AG08396 (cell line): ENCODE results near the gene HPCAL1.
A peak's percentile ranks its signal among the peaks of the same experiment; 100 is the strongest.

Experiments
- DNase-seq: peaks from one replicate; pipeline ENCODE4 v3.0.0; 2012; ENCODE audit warnings: low spot score, mixed read lengths

The HPCAL1 gene

GRCh38 chr2:10269711-10270610 is 32.7 kb upstream of the HPCAL1 start:
- DNase-seq = no peak

DNA sequence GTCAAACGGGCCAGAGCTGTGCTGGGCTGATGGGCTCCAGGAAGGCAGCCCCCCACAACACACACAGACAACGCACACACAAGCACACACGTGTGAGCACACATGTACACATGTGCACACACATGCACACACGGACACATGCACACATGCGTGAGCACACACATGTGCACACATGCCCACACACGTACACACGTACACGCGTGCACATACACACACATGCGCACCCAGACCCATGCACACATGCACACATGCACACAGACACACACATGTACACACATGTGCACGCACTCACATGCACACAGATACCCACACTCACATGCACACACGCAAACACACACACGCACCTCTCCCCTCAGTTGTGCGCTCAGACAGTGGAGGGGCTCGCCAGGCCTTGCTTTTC is 31.2 kb upstream of the HPCAL1 start:
- DNase-seq = no peak

GRCh38 chr2:10271946-10272345 is 30.8 kb upstream of the HPCAL1 start:
- DNase-seq = no peak

- no peak for DNase-seq
Observed at GRCh38 chr2:10272464-10272863, 30.2 kb upstream of the HPCAL1 start.

DNA sequence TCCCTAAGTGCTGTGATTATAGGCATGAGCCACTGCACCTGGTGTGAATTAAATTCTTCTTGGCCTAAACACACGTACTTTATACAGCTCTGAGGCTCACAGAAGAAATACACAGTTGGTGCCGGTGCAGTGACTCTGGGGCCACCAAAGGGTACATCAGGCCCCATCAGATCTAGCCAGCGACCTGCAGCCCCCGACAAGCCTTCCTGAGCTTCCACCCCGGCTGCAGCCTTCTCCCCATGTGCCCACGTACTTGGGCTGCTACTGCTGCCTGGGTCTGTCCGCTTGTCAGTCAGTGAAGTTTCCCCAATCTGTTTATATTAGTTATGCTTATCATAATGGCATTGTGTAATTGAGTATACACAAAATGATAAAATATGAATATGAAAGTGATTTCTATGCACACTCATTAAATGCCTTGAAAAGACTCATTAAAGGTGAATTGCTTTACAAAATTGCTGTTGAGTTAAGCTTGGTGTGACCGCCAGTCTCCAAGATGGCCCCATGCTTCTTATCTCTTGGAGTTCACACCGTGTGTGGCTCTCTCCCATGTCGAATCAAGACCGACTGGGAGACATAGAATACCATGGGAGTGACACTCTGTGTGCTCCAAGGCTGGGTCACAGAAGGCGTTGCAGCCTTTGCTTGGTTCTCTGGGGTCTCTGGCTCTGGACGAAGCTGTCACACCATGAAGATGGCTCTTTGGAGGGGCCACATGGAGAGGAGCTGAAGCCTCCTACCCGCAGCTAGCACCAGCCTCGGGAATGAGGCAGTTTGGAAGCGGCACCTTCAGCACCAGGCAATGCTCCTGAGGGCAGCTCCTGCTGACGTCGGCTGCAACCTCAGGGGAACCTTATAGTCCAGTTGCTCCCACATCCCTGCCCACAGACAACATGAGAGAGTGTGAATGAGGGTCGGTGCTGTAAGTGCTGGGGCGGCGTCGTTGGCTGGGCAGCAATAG is 29.2 kb upstream of the HPCAL1 start:
- DNase-seq = no peak

- DNase-seq = no peak
Observed at GRCh38 chr2:10274376-10274775, 28.3 kb upstream of the HPCAL1 start.

DNA sequence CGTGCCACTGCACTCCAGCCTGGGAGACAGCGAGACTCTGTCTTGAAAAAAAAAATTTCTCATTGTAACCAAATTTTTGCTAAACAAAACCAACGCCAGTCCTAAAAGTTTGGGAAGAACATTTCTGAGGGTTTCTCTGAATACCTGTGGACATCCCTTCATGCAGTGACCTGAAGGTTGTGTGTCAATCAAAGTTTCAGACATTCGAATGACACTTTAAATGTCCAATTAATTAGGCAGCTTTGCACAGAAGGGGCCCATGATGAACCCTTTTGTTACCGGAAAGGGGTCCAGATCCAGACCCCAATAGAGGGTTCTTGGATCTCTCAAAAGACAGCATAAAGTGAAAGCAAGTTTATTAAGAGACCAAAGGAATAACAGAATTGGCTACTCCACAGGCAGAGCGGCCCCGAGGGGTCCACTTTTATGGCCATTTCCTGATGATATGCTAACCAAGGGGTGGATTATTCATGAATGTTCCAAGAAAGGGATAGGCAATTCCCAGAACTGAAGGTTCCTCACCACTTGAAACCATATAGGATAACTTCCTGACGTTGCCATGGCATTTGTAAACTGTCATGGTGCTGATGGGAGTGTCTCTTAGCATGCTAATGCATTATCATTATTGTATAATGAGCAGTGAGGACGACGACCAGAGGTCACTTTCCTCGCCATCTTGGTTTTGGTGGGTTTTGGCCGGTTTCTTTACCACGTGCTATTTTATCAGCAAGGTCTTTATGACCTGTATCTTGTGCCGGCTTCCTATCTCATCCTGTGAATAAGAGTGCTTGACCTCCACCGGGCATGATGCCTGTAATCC is 27.5 kb upstream of the HPCAL1 start:
- DNase-seq = no peak

GRCh38 chr2:10276481-10277292 is 26.0 kb upstream of the HPCAL1 start:
- no peak for DNase-seq

DNA sequence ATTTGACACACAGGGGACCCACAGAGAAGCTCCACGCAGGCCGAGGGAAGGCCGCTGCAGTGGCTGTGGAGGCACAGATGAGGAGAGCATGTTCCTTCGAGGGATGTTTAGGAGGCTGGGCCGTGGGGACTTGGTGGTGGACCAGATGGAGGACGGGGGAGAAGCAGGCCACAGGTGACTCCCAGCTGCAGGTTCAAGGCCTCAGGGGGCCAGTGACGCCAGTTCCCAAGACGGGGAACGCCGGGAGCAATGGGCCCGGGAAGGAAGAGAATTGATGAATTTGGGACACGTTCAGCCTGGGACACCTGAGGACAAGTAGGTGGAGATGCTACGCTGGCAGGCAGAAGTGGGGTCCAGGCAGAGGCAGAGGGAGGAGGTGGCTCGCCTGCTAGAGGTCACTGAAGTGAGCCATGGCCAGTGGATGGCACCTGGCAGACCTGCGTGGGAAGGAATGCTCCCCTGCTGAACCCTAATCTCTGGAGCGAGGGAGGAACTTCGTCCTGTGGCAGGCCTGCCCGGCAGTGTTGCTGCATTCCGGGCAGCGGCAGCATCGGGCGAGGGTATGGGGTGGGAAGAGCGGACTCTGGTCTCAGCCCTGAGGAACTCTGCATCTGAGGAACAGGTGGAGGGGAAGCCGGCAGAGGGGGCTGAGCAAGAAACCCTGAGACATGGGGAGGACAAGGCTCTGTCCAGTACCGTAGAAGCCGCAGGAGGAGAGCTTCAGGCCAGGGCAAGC is 25.2 kb upstream of the HPCAL1 start:
- no peak for DNase-seq

GRCh38 chr2:10278029-10278762 is 24.5 kb upstream of the HPCAL1 start:
- DNase-seq = peak; percentile 61

DNA sequence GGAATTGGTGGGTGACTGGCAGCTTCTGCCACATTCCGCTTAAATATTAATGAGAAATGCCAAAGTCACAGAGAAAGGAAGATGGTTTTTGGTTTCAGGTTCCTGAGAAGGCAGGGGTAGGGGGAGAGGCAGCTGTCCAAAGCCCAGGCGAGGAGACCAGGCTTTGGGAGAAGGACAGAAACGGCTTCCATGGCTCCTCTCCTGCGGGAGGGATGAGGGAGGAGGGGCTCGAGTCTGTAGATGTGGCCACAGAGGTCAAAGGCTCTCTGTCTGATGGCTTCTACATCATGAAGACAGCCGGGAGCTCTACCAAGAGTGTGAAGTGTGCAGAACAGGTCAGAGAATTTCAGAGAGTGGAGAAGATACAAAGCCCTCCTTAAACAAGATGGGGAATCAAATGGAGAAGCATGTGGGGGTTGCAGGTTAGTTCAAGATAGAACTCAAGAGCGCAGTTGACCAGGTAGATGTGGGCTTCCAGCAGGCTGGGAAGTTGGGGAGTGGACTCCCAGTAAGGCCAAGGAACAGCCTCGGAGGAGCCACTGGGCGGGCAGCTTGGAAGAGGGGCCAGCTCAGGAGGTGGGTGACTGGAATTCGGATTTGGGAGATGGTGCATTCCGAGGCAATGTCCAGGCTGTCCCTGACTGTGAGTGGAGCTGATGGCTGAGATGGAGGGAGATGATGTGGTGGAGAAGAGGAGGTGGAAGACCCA is 23.8 kb upstream of the HPCAL1 start:
- DNase-seq = no peak

- DNase-seq = no peak
Observed at GRCh38 chr2:10279472-10279870, 23.2 kb upstream of the HPCAL1 start.

DNA sequence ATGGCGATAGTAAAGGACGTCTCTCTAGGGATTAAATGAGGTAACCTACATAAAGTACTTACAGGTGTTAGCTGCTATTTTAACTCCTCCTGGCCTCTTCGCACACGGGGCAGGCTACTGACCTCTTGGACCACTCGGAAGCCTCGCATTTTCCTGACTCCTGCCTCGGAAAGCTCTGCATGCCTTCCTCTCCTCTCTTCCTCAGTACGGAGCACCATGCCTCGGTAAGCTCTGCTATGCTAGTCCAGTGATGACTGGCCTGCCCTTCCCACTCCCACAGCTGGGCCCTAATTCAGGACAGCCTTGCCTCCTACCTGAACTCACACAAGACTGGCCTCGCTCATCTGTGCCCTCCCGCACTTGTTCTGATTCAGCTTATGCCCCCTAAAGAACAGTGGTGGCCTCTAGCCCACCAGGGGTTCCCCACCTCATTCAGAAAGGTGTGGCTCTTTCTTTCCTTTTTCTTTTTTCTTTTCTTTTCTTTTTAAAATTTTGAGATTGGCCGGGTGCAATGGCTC is 22.7 kb upstream of the HPCAL1 start:
- no peak for DNase-seq

GRCh38 chr2:10281891-10282290 is 20.8 kb upstream of the HPCAL1 start:
- DNase-seq = no peak

DNA sequence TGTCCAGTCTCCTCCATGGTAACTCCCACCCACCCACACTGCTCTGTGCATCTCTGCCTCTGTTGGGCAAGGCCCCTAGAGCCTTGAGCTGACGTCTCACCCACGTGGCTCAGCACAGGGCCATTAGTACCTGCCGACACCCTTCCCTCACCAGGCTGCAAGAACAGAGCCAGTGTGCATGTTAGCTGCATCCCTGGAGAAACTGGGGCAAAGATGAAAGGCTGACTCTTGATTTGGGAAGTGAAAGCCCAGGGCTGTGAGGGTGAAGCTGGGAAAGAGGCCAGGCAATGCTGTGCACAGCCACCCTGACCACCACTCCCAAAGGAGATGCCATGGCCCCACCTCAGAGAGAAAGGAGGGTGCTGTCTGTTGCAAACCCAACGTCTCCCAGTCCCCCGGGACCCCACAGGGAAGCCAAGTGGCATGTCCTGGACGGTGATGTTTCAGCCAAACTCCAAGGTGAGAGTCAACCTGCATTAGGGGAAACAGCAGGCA is 20.0 kb upstream of the HPCAL1 start:
- no peak for DNase-seq

- peak; percentile 92 for DNase-seq
Observed at GRCh38 chr2:10283106-10284062, 19.3 kb upstream of the HPCAL1 start.

DNA sequence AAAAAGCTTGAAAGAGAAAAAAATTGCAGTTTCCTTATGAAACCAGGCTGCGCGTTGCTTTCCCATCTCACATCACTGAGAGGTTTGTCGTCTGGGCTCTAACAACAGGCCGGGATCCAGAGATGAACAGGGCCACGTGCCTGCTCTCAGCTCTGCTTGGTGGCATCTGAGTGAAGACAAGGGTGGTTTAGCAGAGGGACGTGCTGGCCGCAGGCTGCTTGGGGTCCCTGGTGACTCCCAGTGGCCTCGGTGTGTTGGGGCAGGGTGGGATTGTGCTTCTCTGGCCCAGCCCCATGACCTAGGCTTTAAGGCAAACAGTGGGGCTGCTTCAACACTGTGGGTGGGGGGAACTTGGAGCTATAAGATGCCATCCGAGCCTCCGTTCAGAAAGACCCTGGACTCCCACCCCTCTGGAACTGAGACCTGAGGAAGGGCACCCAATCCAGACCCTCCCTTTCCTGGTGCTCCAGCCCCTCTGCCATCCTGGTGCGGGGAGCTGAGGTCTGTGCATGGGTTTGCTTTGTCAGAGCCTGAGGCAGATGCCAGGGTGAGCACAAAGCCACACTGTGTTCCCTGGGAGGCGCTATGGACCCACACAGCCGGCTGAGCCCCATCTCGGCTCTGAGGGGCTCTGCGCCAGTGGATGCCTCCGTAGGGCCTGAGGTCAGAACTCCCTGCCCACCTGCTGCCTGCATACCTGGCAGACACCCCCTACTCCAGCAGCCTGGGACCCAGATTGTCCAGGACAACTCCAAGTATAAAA is 18.4 kb upstream of the HPCAL1 start:
- no peak for DNase-seq
